A549 (cell line): Measurements from ENCODE around the gene TENT5C.

Experiments
- CTCF ChIP-seq: fragments of >200 bp; sonication (Bioruptor Twin); formaldehyde crosslinking; IDR thresholded peaks from 3 replicates; pipeline ENCODE4 v1.5.1; 2016
- EHMT2 ChIP-seq: fragments of 200-600 bp; sonication (generic); IDR thresholded peaks from 2 replicates; pipeline ENCODE4 v1.6.1; 2016; ENCODE audit warnings: antibody characterized with exemption, low read depth, mild to moderate bottlenecking, moderate library complexity
- MAZ ChIP-seq: fragments of 150-350 bp; IDR thresholded peaks from 2 replicates; pipeline ENCODE4 v1.6.1; 2014; ENCODE audit warnings: antibody characterized with exemption, low read depth, low read length, borderline replicate concordance
- POLR2A ChIP-seq: IDR thresholded peaks from 2 replicates; pipeline ENCODE4 v1.6.1; 2012; ENCODE audit warnings: mild to moderate bottlenecking, low read length
- TP53 ChIP-seq: fragments of 250-450 bp; sonication (Bioruptor Pico); IDR thresholded peaks from 2 replicates; pipeline ENCODE4 v1.5.0; 2021; ENCODE audit warnings: mild to moderate bottlenecking, moderate library complexity
- TF ChIP-seq, protein P1 (sequence below): IDR thresholded peaks from 2 replicates; pipeline ENCODE4 v1.6.1; 2012
- TF ChIP-seq, protein P2 (sequence below): fragments of 200-600 bp; sonication (generic); IDR thresholded peaks from 2 replicates; pipeline ENCODE4 v1.6.1; 2016; ENCODE audit warnings: antibody characterized with exemption, mild to moderate bottlenecking, moderate library complexity
- TF ChIP-seq, protein P3 (sequence below): fragments of 450-650 bp; IDR thresholded peaks from 2 replicates; pipeline ENCODE4 v1.6.1; 2014; ENCODE audit warnings: antibody characterized with exemption

GRCh38 chr1:117582451-117582850 lies 23.4 kb upstream of the TENT5C start:
- TF ChIP-seq TP53 (CRISPR knock-in tag) (no peak), MAZ (no peak), POLR2A (no peak), CTCF (no peak), EHMT2 (no peak)
- TF ChIP-seq, protein P1, sequence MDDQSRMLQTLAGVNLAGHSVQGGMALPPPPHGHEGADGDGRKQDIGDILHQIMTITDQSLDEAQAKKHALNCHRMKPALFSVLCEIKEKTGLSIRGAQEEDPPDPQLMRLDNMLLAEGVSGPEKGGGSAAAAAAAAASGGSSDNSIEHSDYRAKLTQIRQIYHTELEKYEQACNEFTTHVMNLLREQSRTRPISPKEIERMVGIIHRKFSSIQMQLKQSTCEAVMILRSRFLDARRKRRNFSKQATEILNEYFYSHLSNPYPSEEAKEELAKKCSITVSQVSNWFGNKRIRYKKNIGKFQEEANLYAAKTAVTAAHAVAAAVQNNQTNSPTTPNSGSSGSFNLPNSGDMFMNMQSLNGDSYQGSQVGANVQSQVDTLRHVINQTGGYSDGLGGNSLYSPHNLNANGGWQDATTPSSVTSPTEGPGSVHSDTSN, result no peak
- TF ChIP-seq, protein P2, sequence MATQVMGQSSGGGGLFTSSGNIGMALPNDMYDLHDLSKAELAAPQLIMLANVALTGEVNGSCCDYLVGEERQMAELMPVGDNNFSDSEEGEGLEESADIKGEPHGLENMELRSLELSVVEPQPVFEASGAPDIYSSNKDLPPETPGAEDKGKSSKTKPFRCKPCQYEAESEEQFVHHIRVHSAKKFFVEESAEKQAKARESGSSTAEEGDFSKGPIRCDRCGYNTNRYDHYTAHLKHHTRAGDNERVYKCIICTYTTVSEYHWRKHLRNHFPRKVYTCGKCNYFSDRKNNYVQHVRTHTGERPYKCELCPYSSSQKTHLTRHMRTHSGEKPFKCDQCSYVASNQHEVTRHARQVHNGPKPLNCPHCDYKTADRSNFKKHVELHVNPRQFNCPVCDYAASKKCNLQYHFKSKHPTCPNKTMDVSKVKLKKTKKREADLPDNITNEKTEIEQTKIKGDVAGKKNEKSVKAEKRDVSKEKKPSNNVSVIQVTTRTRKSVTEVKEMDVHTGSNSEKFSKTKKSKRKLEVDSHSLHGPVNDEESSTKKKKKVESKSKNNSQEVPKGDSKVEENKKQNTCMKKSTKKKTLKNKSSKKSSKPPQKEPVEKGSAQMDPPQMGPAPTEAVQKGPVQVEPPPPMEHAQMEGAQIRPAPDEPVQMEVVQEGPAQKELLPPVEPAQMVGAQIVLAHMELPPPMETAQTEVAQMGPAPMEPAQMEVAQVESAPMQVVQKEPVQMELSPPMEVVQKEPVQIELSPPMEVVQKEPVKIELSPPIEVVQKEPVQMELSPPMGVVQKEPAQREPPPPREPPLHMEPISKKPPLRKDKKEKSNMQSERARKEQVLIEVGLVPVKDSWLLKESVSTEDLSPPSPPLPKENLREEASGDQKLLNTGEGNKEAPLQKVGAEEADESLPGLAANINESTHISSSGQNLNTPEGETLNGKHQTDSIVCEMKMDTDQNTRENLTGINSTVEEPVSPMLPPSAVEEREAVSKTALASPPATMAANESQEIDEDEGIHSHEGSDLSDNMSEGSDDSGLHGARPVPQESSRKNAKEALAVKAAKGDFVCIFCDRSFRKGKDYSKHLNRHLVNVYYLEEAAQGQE, result no peak
- TF ChIP-seq, protein P3, sequence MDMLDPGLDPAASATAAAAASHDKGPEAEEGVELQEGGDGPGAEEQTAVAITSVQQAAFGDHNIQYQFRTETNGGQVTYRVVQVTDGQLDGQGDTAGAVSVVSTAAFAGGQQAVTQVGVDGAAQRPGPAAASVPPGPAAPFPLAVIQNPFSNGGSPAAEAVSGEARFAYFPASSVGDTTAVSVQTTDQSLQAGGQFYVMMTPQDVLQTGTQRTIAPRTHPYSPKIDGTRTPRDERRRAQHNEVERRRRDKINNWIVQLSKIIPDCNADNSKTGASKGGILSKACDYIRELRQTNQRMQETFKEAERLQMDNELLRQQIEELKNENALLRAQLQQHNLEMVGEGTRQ, result no peak
